EH (cell line): ENCODE measurements around the gene TRIOBP.

Source experiments
- DNase-seq: peaks from one replicate; pipeline ENCODE4 v3.0.0-alpha.2; 2015; ENCODE audit warnings: low read depth

TRIOBP gene

GRCh38 chr22:37751449-37752188 lies 54.8 kb downstream of the TRIOBP start:
- DNase-seq: no peak

- DNase-seq: peak; percentile 99
Measured at GRCh38 chr22:37752189-37753087, 55.6 kb downstream of the TRIOBP start.

- DNase-seq: peak; percentile 56
Measured at GRCh38 chr22:37753746-37754145, 56.9 kb downstream of the TRIOBP start.

- DNase-seq: no peak
Measured at GRCh38 chr22:37757663-37758062, 60.8 kb downstream of the TRIOBP start.

GRCh38 chr22:37758694-37759093 lies 61.8 kb downstream of the TRIOBP start:
- peak; percentile 6 for DNase-seq

GRCh38 chr22:37759281-37759680 lies 62.4 kb downstream of the TRIOBP start:
- DNase-seq: no peak

GRCh38 chr22:37760152-37760551 lies 63.3 kb downstream of the TRIOBP start:
- DNase-seq: no peak

GRCh38 chr22:37762389-37762836 lies 65.6 kb downstream of the TRIOBP start:
- peak; percentile 36 for DNase-seq

GRCh38 chr22:37763012-37763411 lies 66.2 kb downstream of the TRIOBP start:
- DNase-seq: no peak

- DNase-seq: no peak
Measured at GRCh38 chr22:37763652-37764051, 66.8 kb downstream of the TRIOBP start.

GRCh38 chr22:37764622-37765021 lies 67.8 kb downstream of the TRIOBP start:
- DNase-seq: no peak

- no peak for DNase-seq
Measured at GRCh38 chr22:37765498-37765897, 68.7 kb downstream of the TRIOBP start.

- no peak for DNase-seq
Measured at GRCh38 chr22:37765953-37766576, 69.2 kb downstream of the TRIOBP start.

GRCh38 chr22:37768273-37768672 lies 71.4 kb downstream of the TRIOBP start:
- no peak for DNase-seq

GRCh38 chr22:37769056-37769455 lies 72.2 kb downstream of the TRIOBP start:
- no peak for DNase-seq

GRCh38 chr22:37771081-37771480 lies 74.2 kb downstream of the TRIOBP start:
- DNase-seq: no peak

GRCh38 chr22:37771702-37772427 lies 75.0 kb downstream of the TRIOBP start:
- DNase-seq: no peak

GRCh38 chr22:37774728-37775127 lies 77.9 kb downstream of the TRIOBP start:
- no peak for DNase-seq

- peak; percentile 84 for DNase-seq
Measured at GRCh38 chr22:37775785-37776638, 79.2 kb downstream of the TRIOBP start.

- DNase-seq: no peak
Measured at GRCh38 chr22:37776639-37777005, 79.8 kb downstream of the TRIOBP start.

- peak; percentile 86 for DNase-seq
Measured at GRCh38 chr22:37777122-37777687, 80.4 kb downstream of the TRIOBP start.
